HG03354 (cell line): Measurements from ENCODE around the gene TWF2.
"Not testable (repeated sequence)": the region's sequence is repeated elsewhere in the genome, so short reads cannot be mapped to it uniquely, and the experiment has no call there.

Source experiments
- ATAC-seq: cut with Tn5 transposase; IDR thresholded peaks from one replicate; pipeline ENCODE4 v1.9.1; 2021; ENCODE audit warnings: mild to moderate bottlenecking; ENCODE audit not compliant: unreplicated experiment, poor library complexity, severe bottlenecking

The TWF2 gene

GRCh38 chr3:52238761-52239701 lies at the start of gene TWF2:
TWF2 (minus strand) TSS chr3:52239158; CDS start chr3:52239016, 142 bp downstream.
- ATAC-seq: peak; percentile 84

GRCh38 chr3:52288674-52289073 lies 49.7 kb upstream of the TWF2 start:
- ATAC-seq: no peak

- no peak for ATAC-seq
Measured at GRCh38 chr3:52286777-52287110, 47.8 kb upstream of the TWF2 start.

GRCh38 chr3:52284051-52284450 lies 45.1 kb upstream of the TWF2 start:
- not testable (repeated sequence) for ATAC-seq

- no peak for ATAC-seq
Measured at GRCh38 chr3:52283306-52283705, 44.3 kb upstream of the TWF2 start.

- no peak for ATAC-seq
Measured at GRCh38 chr3:52281981-52282801, 43.2 kb upstream of the TWF2 start.

- ATAC-seq: no peak
Measured at GRCh38 chr3:52280050-52280461, 41.1 kb upstream of the TWF2 start.

- no peak for ATAC-seq
Measured at GRCh38 chr3:52279596-52279995, 40.6 kb upstream of the TWF2 start.

GRCh38 chr3:52278510-52279069 lies 39.6 kb upstream of the TWF2 start, which contains the start of gene WDR82:
WDR82 (minus strand) TSS chr3:52278649; CDS start chr3:52278361, 288 bp downstream.
- ATAC-seq: peak; percentile 84

GRCh38 chr3:52277972-52278509 lies 39.1 kb upstream of the TWF2 start:
- ATAC-seq: peak; percentile 63

- peak; percentile 31 for ATAC-seq
Measured at GRCh38 chr3:52277071-52277964, 38.4 kb upstream of the TWF2 start.

GRCh38 chr3:52274781-52275180 lies 35.8 kb upstream of the TWF2 start:
- ATAC-seq: not testable (repeated sequence)

- no peak for ATAC-seq
Measured at GRCh38 chr3:52272831-52273230, 33.9 kb upstream of the TWF2 start.

GRCh38 chr3:52272172-52272571 lies 33.2 kb upstream of the TWF2 start:
- ATAC-seq: not testable (repeated sequence)

GRCh38 chr3:52270252-52270754 lies 31.3 kb upstream of the TWF2 start:
- ATAC-seq: no peak

GRCh38 chr3:52269776-52270175 lies 30.8 kb upstream of the TWF2 start:
- no peak for ATAC-seq

- ATAC-seq: no peak
Measured at GRCh38 chr3:52268036-52268435, 29.1 kb upstream of the TWF2 start.

GRCh38 chr3:52265387-52265786 lies 26.4 kb upstream of the TWF2 start:
- ATAC-seq: no peak

GRCh38 chr3:52262447-52262846 lies 23.5 kb upstream of the TWF2 start:
- ATAC-seq: no peak
